ENCODE data around the gene CDC42BPB. TPM values are rescaled to one million over a fixed set of nuclear protein-coding genes. Genes with fewer than 3 reads are reported as not detected.

Gene CDC42BPB
- total and polyA plus RNA-seq, 2 of the 13 experiments (the other 11 are each of a cell fraction or from before 2014, with no cell fraction given), result 19.7 to 32.3 TPM

DNA sequence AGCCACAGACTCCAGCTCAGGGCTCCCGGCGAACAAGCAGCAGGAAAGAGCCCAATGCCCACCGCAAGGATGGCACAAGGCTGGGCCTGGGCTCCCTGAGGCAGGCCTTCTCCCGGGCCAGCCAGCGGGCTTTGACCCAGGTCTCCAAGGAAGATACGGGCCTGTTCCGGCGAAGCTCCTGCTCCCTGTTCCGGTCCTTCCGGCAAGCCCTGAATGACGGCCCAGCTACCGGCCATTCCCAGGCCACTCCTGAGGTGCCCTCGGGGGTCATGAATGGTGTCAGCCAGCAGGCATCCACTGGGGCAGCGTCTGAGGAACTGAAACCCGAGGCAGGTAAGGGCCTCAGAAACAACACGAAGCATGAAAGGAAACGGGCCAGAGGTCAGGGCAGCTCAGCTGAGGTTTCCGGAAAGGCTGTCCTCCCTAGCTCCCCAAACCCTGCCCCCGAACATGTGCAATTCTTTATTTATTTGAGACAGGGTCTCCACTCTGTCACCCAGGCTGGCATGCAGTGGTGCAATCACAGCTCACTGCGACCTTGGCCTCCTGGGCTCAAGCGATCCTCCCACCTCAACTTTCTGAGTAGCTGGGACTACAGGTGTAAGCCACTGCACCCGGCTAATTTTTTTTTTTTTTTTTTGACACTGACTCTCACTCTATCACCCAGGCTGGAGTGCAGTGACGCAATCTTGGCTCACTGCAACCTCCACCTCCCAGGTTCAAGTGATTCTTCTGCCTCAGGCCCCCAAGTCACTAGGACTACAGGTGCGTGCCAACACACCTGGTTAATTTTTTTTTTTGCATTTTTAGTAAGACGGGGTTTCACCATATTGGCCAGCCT is 43.2 kb upstream of the CDC42BPB start (continued):
- TF ChIP-seq TAF15 (IDR thresholded peaks at IDR 0.05; ENCODE audit: low read depth, low read length, poor library complexity, severe bottlenecking) (no peak), ZNF543 (CRISPR knock-in tag; IDR thresholded peaks at IDR 0.05) (peak; percentile 83; the same call in 1 of the 2 replicates), PHB2 (IDR thresholded peaks at IDR 0.05; ENCODE audit: partially characterized antibody) (no peak), NCOA2 (CRISPR knock-in tag; IDR thresholded peaks at IDR 0.05) (peak; percentile 91), BRD4 (CRISPR knock-in tag; IDR thresholded peaks at IDR 0.05) (no peak; the same call in none of the 2 replicates), POGZ (CRISPR knock-in tag; IDR thresholded peaks at IDR 0.05) (peak; percentile 32; the same call in 1 of the 2 replicates), RBAK (CRISPR knock-in tag; IDR thresholded peaks at IDR 0.05) (no peak), ESRRA (CRISPR knock-in tag; IDR thresholded peaks at IDR 0.05; ENCODE audit: low read depth) (0 out of 2 replicates have a peak, but pooled peaks have one; percentile 51), SNAPC2 (CRISPR knock-in tag; IDR thresholded peaks at IDR 0.05) (no peak), SIN3A (IDR thresholded peaks at IDR 0.05; ENCODE audit: borderline replicate concordance, low read depth, low read length) (peak; percentile 86), NFYB (CRISPR knock-in tag; IDR thresholded peaks at IDR 0.05) (no peak), KLF13 (CRISPR knock-in tag; IDR thresholded peaks at IDR 0.05) (no peak), CEBPB (IDR thresholded peaks at IDR 0.05; ENCODE audit: borderline replicate concordance, low read depth, low read length) (peak; percentile 94), NFE2L1 (CRISPR knock-in tag; IDR thresholded peaks at IDR 0.05; ENCODE audit: borderline replicate concordance) (no peak), CBX2 (IDR thresholded peaks at IDR 0.05; ENCODE audit: low read depth, low read length) (no peak), CBX2 (CRISPR knock-in tag; IDR thresholded peaks at IDR 0.05; ENCODE audit: low read depth) (no peak), SOX13 (IDR thresholded peaks at IDR 0.05) (peak; percentile 67; the same call in 1 of the 2 replicates), SOX13 (CRISPR knock-in tag; conservative IDR thresholded peaks at IDR 0.05 in 1 of 2, IDR thresholded peaks at IDR 0.05 in 1 of 2) (peak in 1 of 2 experiments; percentile 80; a peak in 2 of 4 replicates), KAT7 (CRISPR knock-in tag; IDR thresholded peaks at IDR 0.05; ENCODE audit: borderline replicate concordance) (peak; percentile 45; the same call in 1 of the 2 replicates), ZNF496 (CRISPR knock-in tag; IDR thresholded peaks at IDR 0.05; ENCODE audit: insufficient replicate concordance) (no peak), PCBP1 (IDR thresholded peaks at IDR 0.05; ENCODE audit: borderline replicate concordance, low read depth, low read length) (no peak), ATAD3A (CRISPR knock-in tag; IDR thresholded peaks at IDR 0.05) (no peak), HNRNPH1 (optimal IDR thresholded peaks at IDR 0.05; ENCODE audit: low read depth, low read length) (no peak), ZNF605 (CRISPR knock-in tag; IDR thresholded peaks at IDR 0.05) (peak; percentile 85; the same call in 1 of the 2 replicates), REL (CRISPR knock-in tag; conservative IDR thresholded peaks at IDR 0.05) (0 out of 2 replicates have a peak, but pooled peaks have one; percentile 21), ZNF883 (CRISPR knock-in tag; IDR thresholded peaks at IDR 0.05; ENCODE audit: not compliant biosample characterization) (no peak), PRMT3 (CRISPR knock-in tag; IDR thresholded peaks at IDR 0.05; ENCODE audit: borderline replicate concordance, low read depth) (0 out of 2 replicates have a peak, but pooled peaks have one; percentile 29)
- TF ChIP-seq, protein P1, sequence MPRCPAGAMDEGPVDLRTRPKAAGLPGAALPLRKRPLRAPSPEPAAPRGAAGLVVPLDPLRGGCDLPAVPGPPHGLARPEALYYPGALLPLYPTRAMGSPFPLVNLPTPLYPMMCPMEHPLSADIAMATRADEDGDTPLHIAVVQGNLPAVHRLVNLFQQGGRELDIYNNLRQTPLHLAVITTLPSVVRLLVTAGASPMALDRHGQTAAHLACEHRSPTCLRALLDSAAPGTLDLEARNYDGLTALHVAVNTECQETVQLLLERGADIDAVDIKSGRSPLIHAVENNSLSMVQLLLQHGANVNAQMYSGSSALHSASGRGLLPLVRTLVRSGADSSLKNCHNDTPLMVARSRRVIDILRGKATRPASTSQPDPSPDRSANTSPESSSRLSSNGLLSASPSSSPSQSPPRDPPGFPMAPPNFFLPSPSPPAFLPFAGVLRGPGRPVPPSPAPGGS (CRISPR knock-in tag; IDR thresholded peaks at IDR 0.05), result peak; percentile 79
- TF ChIP-seq, protein P2, sequence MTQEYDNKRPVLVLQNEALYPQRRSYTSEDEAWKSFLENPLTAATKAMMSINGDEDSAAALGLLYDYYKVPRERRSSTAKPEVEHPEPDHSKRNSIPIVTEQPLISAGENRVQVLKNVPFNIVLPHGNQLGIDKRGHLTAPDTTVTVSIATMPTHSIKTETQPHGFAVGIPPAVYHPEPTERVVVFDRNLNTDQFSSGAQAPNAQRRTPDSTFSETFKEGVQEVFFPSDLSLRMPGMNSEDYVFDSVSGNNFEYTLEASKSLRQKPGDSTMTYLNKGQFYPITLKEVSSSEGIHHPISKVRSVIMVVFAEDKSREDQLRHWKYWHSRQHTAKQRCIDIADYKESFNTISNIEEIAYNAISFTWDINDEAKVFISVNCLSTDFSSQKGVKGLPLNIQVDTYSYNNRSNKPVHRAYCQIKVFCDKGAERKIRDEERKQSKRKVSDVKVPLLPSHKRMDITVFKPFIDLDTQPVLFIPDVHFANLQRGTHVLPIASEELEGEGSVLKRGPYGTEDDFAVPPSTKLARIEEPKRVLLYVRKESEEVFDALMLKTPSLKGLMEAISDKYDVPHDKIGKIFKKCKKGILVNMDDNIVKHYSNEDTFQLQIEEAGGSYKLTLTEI (CRISPR knock-in tag; conservative IDR thresholded peaks at IDR 0.05), result no peak
